GM18519 (cell line): Measurements from ENCODE around the gene ANKRD1.

Experiments
- ATAC-seq: cut with Tn5 transposase; IDR thresholded peaks from one replicate; pipeline ENCODE4 v1.9.1; 2021; ENCODE audit warnings: mild to moderate bottlenecking, moderate library complexity; ENCODE audit not compliant: unreplicated experiment, low FRiP score

Gene ANKRD1

GRCh38 chr10:90866050-90866598 lies 54.8 kb downstream of the ANKRD1 start:
- no peak for ATAC-seq

- ATAC-seq = no peak
Measured at GRCh38 chr10:90865401-90865800, 55.5 kb downstream of the ANKRD1 start.

- ATAC-seq = no peak
Measured at GRCh38 chr10:90862908-90863514, 57.9 kb downstream of the ANKRD1 start.
